GM12872 (cell line): ENCODE results near the gene RNF148.

Source experiments
- CTCF ChIP-seq: IDR thresholded peaks from 3 replicates; pipeline ENCODE4 v1.5.1; 2011; ENCODE audit warnings: low read depth, mild to moderate bottlenecking, low read length, moderate library complexity; ENCODE audit not compliant: insufficient read depth

RNF148 gene

GRCh38 chr7:122691569-122692235 is 11.0 kb downstream of the RNF148 start:
- no peak for TF ChIP-seq CTCF

- TF ChIP-seq CTCF = peak; percentile 16; the same call in 1 of the 3 replicates
These were observed 13.2 kb downstream of the RNF148 start for GRCh38 chr7:122689346-122690109.

GRCh38 chr7:122688400-122688998 is 14.2 kb downstream of the RNF148 start:
- no peak for TF ChIP-seq CTCF

- TF ChIP-seq CTCF = no peak
These were observed 16.3 kb downstream of the RNF148 start for GRCh38 chr7:122686360-122686878.

GRCh38 chr7:122684504-122684903 is 18.2 kb downstream of the RNF148 start:
- TF ChIP-seq CTCF = no peak

- TF ChIP-seq CTCF = no peak
These were observed 19.7 kb downstream of the RNF148 start for GRCh38 chr7:122682815-122683550.

- no peak for TF ChIP-seq CTCF
These were observed 22.9 kb downstream of the RNF148 start for GRCh38 chr7:122679813-122680212.
